Peyer's patch (tissue), 4 donors: ENCODE data around the gene EEF2K. TPM values are rescaled to one million over a fixed set of nuclear protein-coding genes. Genes with fewer than 3 reads are reported as not detected.

ENCODE experiments used
- DNase-seq, 3 donors: peaks; one replicate each; pipeline ENCODE4 v3.0.0-alpha.2; 2017 to 2019
- H3K27ac ChIP-seq, 4 donors: fragments of 200-600 bp; sonication (generic); one replicate each; pipeline ENCODE4 v1.5.1; 2016 to 2019
- H3K27me3 ChIP-seq, 2 donors: fragments of 200-600 bp; sonication (generic); one replicate each; pipeline ENCODE4 v1.5.1; 2019
- H3K36me3 ChIP-seq, 3 donors: fragments of 200-600 bp; sonication (generic); one replicate each; pipeline ENCODE4 v1.5.1; 2016 to 2019
- H3K4me1 ChIP-seq, 4 donors: fragments of 200-600 bp; sonication (generic); one replicate each; pipeline ENCODE4 v1.5.1; 2016 to 2019
- H3K4me3 ChIP-seq, 4 donors: fragments of 200-600 bp; sonication (generic); 1 replicate in 3 of 4; 2 replicates in 1 of 4; pipeline ENCODE4 v1.5.1; 2016 to 2019; ENCODE audit warnings: mild to moderate bottlenecking in 1 of 4
- H3K9me3 ChIP-seq, 4 donors: fragments of 200-600 bp; sonication (generic); one replicate each; pipeline ENCODE4 v1.5.1; 2016 to 2019; ENCODE audit warnings: mild to moderate bottlenecking in 1 of 4
- POLR2A ChIP-seq, 2 donors: fragments of 450-650 bp; IDR thresholded peaks; one replicate each; pipeline ENCODE4 v1.5.1; 2017; ENCODE audit warnings: antibody characterized with exemption in 2 of 2, mild to moderate bottlenecking in 2 of 2, moderate library complexity in 2 of 2
- total RNA-seq, 4 donors: library from RNA; depleted of rRNA; stranded (reverse); fragments of >200 nt; gene quantifications; one replicate each; pipeline ENCODE4 v1.1.0, GENCODE V29; 2016
- TF ChIP-seq, protein P1 (sequence below), 6 experiments: fragments of 450-650 bp in 4 of 6; fragments of 200-600 bp in 2 of 6; sonication (generic) in 1 of 6; IDR thresholded peaks; one replicate each; pipeline ENCODE4 v1.5.1; 2017 to 2019; ENCODE audit warnings: antibody characterized with exemption in 6 of 6, mild to moderate bottlenecking in 3 of 6, moderate library complexity in 1 of 6

The EEF2K gene
- total RNA-seq, 4 donors from 2014 or later: 26.9 to 46.4 (median 36.1) TPM

DNA sequence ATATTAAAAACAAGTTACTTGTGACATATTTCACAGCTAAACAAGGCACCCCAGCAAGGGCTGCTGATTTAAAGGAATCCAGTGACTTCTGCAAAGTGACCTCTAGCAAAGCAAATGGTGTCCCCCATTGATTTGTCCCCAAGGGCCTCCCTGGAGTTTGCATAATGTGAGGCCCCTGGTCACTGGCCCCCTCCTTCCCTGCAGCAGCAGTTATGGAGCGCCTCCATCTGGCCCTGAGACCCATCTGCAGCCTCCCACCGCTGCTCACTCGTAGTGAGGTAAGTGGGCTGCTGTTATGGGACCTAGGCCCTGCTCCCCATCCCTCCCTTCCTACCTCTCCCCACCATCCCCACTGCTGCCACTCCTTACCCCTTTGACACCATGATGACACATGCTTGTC is 19.6 kb upstream of the EEF2K start:
- Histone ChIP-seq H3K36me3 (no peaks in the 10 kb centered on the region), H3K4me1 (peaks cover 0 to 19% (median 13%) of the 10 kb centered on the region in 4 donors), H3K9me3 (no peaks in the 10 kb centered on the region), H3K4me3 (no peak overlapping the region), H3K27ac (no peak overlapping the region), H3K27me3 (no peaks in the 10 kb centered on the region)
- DNase-seq: no peak
- TF ChIP-seq, protein P1, sequence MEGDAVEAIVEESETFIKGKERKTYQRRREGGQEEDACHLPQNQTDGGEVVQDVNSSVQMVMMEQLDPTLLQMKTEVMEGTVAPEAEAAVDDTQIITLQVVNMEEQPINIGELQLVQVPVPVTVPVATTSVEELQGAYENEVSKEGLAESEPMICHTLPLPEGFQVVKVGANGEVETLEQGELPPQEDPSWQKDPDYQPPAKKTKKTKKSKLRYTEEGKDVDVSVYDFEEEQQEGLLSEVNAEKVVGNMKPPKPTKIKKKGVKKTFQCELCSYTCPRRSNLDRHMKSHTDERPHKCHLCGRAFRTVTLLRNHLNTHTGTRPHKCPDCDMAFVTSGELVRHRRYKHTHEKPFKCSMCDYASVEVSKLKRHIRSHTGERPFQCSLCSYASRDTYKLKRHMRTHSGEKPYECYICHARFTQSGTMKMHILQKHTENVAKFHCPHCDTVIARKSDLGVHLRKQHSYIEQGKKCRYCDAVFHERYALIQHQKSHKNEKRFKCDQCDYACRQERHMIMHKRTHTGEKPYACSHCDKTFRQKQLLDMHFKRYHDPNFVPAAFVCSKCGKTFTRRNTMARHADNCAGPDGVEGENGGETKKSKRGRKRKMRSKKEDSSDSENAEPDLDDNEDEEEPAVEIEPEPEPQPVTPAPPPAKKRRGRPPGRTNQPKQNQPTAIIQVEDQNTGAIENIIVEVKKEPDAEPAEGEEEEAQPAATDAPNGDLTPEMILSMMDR (IDR thresholded peaks at IDR 0.05): no peak
- no peak for TF ChIP-seq POLR2A (IDR thresholded peaks at IDR 0.05)

DNA sequence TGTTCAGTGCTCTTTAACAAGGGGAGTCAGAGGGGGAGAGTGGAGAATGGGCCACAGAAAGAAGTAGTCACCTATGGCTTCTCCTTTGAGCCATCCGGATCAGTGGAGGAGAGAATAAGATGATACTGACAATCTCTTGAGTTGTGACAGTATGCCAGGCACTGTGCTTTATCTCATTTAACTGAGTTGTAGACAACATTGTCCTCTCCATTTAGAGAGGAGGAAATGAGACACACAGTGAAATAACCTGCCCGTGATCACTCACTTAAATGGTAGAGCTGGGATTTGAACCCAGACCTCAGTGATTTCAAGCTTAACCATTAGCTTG is 17.8 kb upstream of the EEF2K start:
- Histone ChIP-seq H3K27me3 (no peaks in the 10 kb centered on the region), H3K27ac (peak overlapping the region; percentile 95 to 98 (median 97)), H3K9me3 (no peaks in the 10 kb centered on the region), H3K36me3 (no peaks in the 10 kb centered on the region), H3K4me3 (no peak overlapping the region), H3K4me1 (peaks cover 0 to 29% (median 13%) of the 10 kb centered on the region in 4 donors)
- DNase-seq: no peak
- TF ChIP-seq, protein P1 (IDR thresholded peaks at IDR 0.05): no peak
- no peak for TF ChIP-seq POLR2A (IDR thresholded peaks at IDR 0.05)

DNA sequence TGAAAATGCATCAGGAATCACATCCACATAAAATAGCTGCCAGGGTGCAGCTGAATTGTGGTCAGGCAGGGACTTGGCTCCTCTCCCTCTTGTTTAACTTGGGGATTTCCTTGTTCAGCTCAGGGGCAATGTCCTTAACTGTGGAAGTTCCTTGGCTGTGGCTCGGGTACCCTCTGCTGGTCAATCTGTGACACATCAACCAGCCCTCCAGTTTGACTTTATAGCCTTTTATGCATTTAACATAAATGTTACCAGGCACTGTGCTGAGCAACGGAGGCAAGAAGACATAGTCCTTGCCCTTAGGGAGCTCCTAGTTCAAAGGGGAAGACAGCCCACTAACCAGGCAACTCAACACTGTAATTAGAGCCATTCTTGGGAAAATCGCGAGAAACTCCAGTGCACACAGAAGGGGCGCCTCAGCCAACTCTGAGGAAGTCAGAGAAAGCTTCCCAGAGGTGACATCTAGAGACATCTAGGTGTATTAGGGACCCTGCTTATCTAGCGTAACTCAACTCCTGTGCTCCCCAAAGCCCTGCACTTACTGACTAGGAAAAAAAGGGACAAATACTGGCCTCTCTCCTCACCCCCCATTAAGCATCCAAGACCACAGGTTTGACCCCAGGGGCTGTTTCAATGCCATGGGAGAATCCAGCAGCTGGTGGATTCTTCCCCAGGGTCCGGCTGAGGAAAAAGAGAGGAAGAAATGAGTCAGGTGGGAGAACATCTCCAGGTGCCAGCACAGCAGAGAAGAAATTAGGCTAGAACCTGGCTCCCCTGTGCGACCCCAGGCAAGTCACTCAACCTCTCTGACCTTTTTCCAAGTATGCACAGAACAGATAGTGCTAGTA is 17.3 kb upstream of the EEF2K start:
- no peak for TF ChIP-seq POLR2A (IDR thresholded peaks at IDR 0.05)
- TF ChIP-seq, protein P1 (IDR thresholded peaks at IDR 0.05): peak; percentile 62 to 94 (median 88)
- Histone ChIP-seq H3K9me3 (no peaks in the 10 kb centered on the region), H3K36me3 (no peaks in the 10 kb centered on the region), H3K27me3 (no peaks in the 10 kb centered on the region), H3K4me3 (peak overlapping the region in 1 of 4 donors; percentile 71), H3K27ac (peak overlapping the region; percentile 95 to 98 (median 97)), H3K4me1 (peaks cover 0 to 29% (median 13%) of the 10 kb centered on the region in 4 donors)
- DNase-seq: peak; percentile 66 to 89 (median 70)

DNA sequence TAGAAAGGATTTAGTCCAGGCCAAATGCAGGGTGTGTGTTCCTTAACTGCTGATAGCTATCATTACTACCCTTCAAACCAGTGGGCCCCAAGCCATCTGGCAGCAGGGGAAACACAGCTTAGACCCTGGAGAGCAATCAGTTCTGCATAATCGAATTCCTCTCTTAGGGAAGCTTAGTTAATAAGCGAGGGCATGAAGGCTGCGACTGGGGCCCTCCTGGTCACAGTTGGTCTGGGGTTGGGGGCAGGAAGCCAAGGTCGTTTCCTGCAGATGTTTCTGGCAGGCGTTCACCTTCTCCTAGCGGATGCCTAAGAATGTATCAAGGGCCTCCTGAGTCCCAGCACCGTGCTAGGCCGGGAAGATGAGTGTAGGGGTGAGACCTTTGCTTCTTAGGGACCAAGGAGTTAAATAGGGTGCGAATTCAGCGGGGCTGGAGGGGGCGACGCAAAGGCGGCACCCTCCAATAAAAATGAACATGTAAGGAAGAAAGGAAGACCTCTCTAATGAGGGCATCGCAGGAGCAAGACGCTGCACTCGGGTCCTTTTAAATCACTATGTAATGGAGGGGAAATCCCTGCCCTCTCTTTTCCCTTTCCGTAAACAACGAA is 16.5 kb upstream of the EEF2K start:
- Histone ChIP-seq H3K4me1 (peaks cover 0 to 29% (median 13%) of the 10 kb centered on the region in 4 donors), H3K27ac (peak overlapping the region; percentile 95 to 98 (median 97)), H3K4me3 (peak overlapping the region; percentile 62 to 71 (median 66)), H3K9me3 (no peaks in the 10 kb centered on the region), H3K27me3 (no peaks in the 10 kb centered on the region), H3K36me3 (no peaks in the 10 kb centered on the region)
- DNase-seq: peak in 2 of 3 donors; percentile 41 to 77
- TF ChIP-seq, protein P1 (IDR thresholded peaks at IDR 0.05): no peak
- TF ChIP-seq POLR2A (IDR thresholded peaks at IDR 0.05): no peak

DNA sequence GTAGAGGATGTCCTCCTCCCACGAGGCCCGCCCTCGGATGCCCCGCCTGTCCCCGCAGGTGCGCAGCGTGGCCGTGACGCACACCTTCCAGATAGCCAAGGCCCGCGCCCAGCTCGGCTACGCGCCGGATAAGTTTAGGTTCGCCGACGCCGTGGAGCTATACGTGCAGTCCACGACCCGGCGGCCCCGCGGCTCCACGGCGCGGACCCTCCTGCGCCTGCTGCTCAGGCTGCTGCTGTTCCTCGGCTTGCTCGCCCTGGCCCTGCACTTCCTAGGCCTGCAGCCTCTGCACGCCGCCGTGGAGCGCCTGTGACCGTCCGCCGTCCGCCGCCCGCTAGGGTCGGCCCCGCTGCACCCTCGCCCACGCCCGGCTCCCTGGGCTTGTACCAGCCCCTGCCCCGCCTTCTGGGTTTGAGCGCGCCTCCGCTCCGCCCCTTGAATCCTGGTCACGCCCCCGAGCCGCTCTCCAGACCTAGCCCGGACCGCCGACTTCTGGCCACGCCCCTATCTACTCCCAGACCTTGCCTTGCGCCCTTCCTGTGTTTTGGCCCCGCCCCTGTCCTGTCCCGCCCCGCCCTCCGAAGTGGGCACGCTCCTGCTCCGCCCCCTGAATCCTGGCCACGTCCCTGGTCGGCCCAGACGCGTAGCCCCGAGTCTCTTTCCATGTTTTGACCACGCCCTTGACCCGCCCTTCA is 15.8 kb upstream of the EEF2K start:
- TF ChIP-seq POLR2A (IDR thresholded peaks at IDR 0.05): peak; percentile 89 to 92
- TF ChIP-seq, protein P1 (IDR thresholded peaks at IDR 0.05): peak in 2 of 6 experiments; percentile 7 to 20
- H3K4me1 ChIP-seq: peaks cover 0 to 29% (median 13%) of the 10 kb centered on the region in 4 donors

More for the DNA sequence above, 15.8 kb upstream of the EEF2K start:
- Histone ChIP-seq H3K9me3 (no peaks in the 10 kb centered on the region), H3K4me3 (peak overlapping the region; percentile 62 to 71 (median 66)), H3K27me3 (no peaks in the 10 kb centered on the region), H3K36me3 (no peaks in the 10 kb centered on the region), H3K27ac (peak overlapping the region; percentile 95 to 98 (median 97))
- DNase-seq: peak; percentile 93 to 100 (median 96)
